ENCODE measurements around the gene NOL8.
A peak's percentile ranks its signal among the peaks of the same experiment; 100 is the strongest.

NOL8 gene

DNA sequence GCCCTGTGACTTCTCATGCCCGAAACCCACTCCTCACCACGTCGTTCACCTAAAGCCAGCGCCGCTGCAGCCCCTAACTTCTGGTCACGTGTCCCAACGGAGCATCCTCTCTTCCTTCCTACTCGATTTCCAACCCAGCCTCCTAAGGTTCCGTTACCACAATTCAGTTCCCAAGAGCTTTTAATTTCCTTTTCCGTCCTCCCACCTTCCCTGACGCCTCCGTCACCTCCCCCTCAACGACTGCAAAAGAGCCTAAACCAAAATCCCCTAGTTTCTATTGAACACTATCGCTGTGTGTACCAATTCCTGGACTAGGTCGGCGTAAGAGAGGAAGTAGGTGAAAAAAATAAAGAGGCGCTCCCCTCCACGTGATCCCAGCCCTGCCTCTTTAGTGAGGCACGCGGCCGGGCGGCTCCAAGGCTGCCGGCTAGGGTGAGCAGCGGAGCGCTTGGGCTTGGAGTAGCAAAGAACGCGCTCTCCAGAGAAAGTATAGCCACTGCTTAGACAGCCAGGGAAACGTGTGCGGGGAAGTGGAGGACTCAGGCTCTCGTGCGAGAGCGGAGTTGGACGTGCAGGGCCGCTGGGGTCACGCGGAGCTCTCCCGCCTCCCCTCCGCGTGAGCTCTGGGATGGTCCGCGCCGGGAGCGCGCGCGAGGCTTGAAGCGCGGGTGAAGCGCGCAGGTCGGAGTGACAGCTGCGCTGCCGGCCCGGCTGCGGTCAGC, at the start of gene NOL8, which contains the start of gene CENPP (continued):
- peak; percentile 81 for TF ChIP-seq ZNF146 (tag by site-specific recombination; IDR thresholded peaks at IDR 0.05)
- TF ChIP-seq BCL11B (tag by site-specific recombination; IDR thresholded peaks at IDR 0.05; ENCODE audit: low read depth), result no peak
- TF ChIP-seq ZNF571 (tag by site-specific recombination; IDR thresholded peaks at IDR 0.05), result no peak
- TF ChIP-seq ZNF830 (tag by site-specific recombination; IDR thresholded peaks at IDR 0.05; ENCODE audit: low read depth), result no peak
- peak; percentile 99 for TF ChIP-seq ZBTB26 (tag by site-specific recombination; optimal IDR thresholded peaks at IDR 0.05)
- TF ChIP-seq SP2 (tag by site-specific recombination; IDR thresholded peaks at IDR 0.05), result peak; percentile 66
- TF ChIP-seq ZBTB8A (tag by site-specific recombination; IDR thresholded peaks at IDR 0.05), result peak; percentile 65; the same call in 1 of the 2 replicates
- no peak for TF ChIP-seq ZNF140 (tag by site-specific recombination; IDR thresholded peaks at IDR 0.05)
- TF ChIP-seq, protein P1, sequence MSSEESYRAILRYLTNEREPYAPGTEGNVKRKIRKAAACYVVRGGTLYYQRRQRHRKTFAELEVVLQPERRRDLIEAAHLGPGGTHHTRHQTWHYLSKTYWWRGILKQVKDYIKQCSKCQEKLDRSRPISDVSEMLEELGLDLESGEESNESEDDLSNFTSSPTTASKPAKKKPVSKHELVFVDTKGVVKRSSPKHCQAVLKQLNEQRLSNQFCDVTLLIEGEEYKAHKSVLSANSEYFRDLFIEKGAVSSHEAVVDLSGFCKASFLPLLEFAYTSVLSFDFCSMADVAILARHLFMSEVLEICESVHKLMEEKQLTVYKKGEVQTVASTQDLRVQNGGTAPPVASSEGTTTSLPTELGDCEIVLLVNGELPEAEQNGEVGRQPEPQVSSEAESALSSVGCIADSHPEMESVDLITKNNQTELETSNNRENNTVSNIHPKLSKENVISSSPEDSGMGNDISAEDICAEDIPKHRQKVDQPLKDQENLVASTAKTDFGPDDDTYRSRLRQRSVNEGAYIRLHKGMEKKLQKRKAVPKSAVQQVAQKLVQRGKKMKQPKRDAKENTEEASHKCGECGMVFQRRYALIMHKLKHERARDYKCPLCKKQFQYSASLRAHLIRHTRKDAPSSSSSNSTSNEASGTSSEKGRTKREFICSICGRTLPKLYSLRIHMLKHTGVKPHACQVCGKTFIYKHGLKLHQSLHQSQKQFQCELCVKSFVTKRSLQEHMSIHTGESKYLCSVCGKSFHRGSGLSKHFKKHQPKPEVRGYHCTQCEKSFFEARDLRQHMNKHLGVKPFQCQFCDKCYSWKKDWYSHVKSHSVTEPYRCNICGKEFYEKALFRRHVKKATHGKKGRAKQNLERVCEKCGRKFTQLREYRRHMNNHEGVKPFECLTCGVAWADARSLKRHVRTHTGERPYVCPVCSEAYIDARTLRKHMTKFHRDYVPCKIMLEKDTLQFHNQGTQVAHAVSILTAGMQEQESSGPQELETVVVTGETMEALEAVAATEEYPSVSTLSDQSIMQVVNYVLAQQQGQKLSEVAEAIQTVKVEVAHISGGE (tag by site-specific recombination; conservative IDR thresholded peaks at IDR 0.05; ENCODE audit: low read depth), result peak; percentile 100
- no peak for TF ChIP-seq ZIC2 (tag by site-specific recombination; IDR thresholded peaks at IDR 0.05)
- no peak for TF ChIP-seq ZNF114 (tag by site-specific recombination; IDR thresholded peaks at IDR 0.05)
- TF ChIP-seq SCRT1 (tag by site-specific recombination; IDR thresholded peaks at IDR 0.05; ENCODE audit: borderline replicate concordance), result no peak
- 0 out of 2 replicates have a peak, but pooled peaks have one; percentile 33 for TF ChIP-seq ZNF785 (tag by site-specific recombination; IDR thresholded peaks at IDR 0.05)
- peak; percentile 97 for TF ChIP-seq ZNF391 (tag by site-specific recombination; IDR thresholded peaks at IDR 0.05; ENCODE audit: borderline replicate concordance, low read depth)
- TF ChIP-seq ZNF701 (tag by site-specific recombination; IDR thresholded peaks at IDR 0.05), result no peak
- TF ChIP-seq, protein P2, sequence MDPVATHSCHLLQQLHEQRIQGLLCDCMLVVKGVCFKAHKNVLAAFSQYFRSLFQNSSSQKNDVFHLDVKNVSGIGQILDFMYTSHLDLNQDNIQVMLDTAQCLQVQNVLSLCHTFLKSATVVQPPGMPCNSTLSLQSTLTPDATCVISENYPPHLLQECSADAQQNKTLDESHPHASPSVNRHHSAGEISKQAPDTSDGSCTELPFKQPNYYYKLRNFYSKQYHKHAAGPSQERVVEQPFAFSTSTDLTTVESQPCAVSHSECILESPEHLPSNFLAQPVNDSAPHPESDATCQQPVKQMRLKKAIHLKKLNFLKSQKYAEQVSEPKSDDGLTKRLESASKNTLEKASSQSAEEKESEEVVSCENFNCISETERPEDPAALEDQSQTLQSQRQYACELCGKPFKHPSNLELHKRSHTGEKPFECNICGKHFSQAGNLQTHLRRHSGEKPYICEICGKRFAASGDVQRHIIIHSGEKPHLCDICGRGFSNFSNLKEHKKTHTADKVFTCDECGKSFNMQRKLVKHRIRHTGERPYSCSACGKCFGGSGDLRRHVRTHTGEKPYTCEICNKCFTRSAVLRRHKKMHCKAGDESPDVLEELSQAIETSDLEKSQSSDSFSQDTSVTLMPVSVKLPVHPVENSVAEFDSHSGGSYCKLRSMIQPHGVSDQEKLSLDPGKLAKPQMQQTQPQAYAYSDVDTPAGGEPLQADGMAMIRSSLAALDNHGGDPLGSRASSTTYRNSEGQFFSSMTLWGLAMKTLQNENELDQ (tag by site-specific recombination; IDR thresholded peaks at IDR 0.05; ENCODE audit: low read depth), result 0 out of 2 replicates have a peak, but pooled peaks have one; percentile 31
- TF ChIP-seq ZNF2 (tag by site-specific recombination; IDR thresholded peaks at IDR 0.05), result peak; percentile 98; the same call in 1 of the 2 replicates
- TF ChIP-seq ZNF416 (tag by site-specific recombination; IDR thresholded peaks at IDR 0.05), result no peak
- TF ChIP-seq ZEB2 (tag by site-specific recombination; IDR thresholded peaks at IDR 0.05), result peak; percentile 50
- TF ChIP-seq ZNF274 (IDR thresholded peaks at IDR 0.05; ENCODE audit: low read length), result no peak
- TF ChIP-seq ZNF274 (tag by site-specific recombination; IDR thresholded peaks at IDR 0.05; ENCODE audit: borderline replicate concordance), result no peak
- peak; percentile 83 for TF ChIP-seq ZBTB10 (tag by site-specific recombination; IDR thresholded peaks at IDR 0.05)
- TF ChIP-seq, protein P3, sequence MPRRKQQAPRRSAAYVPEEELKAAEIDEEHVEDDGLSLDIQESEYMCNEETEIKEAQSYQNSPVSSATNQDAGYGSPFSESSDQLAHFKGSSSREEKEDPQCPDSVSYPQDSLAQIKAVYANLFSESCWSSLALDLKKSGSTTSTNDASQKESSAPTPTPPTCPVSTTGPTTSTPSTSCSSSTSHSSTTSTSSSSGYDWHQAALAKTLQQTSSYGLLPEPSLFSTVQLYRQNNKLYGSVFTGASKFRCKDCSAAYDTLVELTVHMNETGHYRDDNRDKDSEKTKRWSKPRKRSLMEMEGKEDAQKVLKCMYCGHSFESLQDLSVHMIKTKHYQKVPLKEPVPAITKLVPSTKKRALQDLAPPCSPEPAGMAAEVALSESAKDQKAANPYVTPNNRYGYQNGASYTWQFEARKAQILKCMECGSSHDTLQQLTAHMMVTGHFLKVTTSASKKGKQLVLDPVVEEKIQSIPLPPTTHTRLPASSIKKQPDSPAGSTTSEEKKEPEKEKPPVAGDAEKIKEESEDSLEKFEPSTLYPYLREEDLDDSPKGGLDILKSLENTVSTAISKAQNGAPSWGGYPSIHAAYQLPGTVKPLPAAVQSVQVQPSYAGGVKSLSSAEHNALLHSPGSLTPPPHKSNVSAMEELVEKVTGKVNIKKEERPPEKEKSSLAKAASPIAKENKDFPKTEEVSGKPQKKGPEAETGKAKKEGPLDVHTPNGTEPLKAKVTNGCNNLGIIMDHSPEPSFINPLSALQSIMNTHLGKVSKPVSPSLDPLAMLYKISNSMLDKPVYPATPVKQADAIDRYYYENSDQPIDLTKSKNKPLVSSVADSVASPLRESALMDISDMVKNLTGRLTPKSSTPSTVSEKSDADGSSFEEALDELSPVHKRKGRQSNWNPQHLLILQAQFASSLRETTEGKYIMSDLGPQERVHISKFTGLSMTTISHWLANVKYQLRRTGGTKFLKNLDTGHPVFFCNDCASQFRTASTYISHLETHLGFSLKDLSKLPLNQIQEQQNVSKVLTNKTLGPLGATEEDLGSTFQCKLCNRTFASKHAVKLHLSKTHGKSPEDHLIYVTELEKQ (tag by site-specific recombination; IDR thresholded peaks at IDR 0.05; ENCODE audit: borderline replicate concordance), result peak; percentile 56; the same call in 1 of the 2 replicates
- no peak; the same call in 1 of the 2 replicates for TF ChIP-seq OSR2 (tag by site-specific recombination; IDR thresholded peaks at IDR 0.05)
- peak; percentile 79; the same call in 1 of the 2 replicates for TF ChIP-seq KLF7 (tag by site-specific recombination; IDR thresholded peaks at IDR 0.05; ENCODE audit: borderline replicate concordance)
- no peak for TF ChIP-seq ZNF621 (tag by site-specific recombination; IDR thresholded peaks at IDR 0.05)
- 0 out of 2 replicates have a peak, but pooled peaks have one; percentile 17 for TF ChIP-seq ZNF792 (tag by site-specific recombination; IDR thresholded peaks at IDR 0.05)

Measured in HEK293 (cell line).